ENCODE measurements around the gene AMN.

The AMN gene

DNA sequence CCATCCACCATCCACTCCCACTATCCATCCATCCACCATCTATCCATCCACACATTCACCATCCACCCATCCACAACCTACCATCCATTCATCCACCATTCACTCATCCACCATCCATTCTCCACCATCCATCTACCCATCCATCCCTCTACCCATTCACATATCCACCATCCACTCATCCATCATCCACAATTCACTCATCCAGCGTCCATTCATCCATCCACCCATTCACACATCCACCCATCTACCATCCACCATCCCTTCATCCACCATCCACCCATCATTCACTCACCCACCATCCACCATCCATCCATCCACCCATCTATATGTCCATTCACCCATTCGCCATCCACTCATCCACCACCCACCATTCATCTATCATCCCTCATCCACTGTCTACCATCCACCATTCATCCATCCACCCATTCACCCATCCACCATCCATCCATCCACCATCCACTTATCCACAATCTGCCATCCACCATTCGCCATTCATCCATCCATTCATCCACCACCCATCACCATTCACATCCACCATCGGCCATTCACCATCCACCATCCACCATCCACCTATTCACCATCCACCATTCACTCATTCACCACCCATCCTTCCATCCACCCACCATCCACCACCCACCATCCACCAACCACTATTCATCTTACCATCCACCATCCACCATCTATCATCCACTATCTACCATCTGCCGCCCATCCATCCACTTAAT, 2.0 kb upstream of the AMN start:
- DNase-seq (ENCODE audit: low read depth): no peak
- TF ChIP-seq, protein P1, sequence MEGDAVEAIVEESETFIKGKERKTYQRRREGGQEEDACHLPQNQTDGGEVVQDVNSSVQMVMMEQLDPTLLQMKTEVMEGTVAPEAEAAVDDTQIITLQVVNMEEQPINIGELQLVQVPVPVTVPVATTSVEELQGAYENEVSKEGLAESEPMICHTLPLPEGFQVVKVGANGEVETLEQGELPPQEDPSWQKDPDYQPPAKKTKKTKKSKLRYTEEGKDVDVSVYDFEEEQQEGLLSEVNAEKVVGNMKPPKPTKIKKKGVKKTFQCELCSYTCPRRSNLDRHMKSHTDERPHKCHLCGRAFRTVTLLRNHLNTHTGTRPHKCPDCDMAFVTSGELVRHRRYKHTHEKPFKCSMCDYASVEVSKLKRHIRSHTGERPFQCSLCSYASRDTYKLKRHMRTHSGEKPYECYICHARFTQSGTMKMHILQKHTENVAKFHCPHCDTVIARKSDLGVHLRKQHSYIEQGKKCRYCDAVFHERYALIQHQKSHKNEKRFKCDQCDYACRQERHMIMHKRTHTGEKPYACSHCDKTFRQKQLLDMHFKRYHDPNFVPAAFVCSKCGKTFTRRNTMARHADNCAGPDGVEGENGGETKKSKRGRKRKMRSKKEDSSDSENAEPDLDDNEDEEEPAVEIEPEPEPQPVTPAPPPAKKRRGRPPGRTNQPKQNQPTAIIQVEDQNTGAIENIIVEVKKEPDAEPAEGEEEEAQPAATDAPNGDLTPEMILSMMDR (conservative IDR thresholded peaks at IDR 0.05; ENCODE audit: low read depth, low read length): no peak
- H3K4me3 ChIP-seq (ENCODE audit: low read length): no peak overlapping the region

DNA sequence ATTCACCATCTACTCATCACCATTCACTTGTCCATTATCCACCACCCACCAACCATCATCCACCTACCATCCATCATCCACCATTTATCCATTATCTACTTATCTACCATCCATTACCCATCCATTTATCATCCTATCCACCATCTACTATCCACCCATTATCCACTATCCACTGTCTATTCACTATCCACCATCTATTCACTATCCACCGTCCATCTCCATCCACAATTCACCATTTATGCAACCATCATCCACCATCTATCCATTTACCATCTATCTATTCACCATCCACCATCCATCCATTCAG, 1.5 kb upstream of the AMN start:
- TF ChIP-seq, protein P1 (conservative IDR thresholded peaks at IDR 0.05; ENCODE audit: low read depth, low read length): no peak
- no peak for DNase-seq (ENCODE audit: low read depth)
- H3K4me3 ChIP-seq (ENCODE audit: low read length): no peak overlapping the region

DNA sequence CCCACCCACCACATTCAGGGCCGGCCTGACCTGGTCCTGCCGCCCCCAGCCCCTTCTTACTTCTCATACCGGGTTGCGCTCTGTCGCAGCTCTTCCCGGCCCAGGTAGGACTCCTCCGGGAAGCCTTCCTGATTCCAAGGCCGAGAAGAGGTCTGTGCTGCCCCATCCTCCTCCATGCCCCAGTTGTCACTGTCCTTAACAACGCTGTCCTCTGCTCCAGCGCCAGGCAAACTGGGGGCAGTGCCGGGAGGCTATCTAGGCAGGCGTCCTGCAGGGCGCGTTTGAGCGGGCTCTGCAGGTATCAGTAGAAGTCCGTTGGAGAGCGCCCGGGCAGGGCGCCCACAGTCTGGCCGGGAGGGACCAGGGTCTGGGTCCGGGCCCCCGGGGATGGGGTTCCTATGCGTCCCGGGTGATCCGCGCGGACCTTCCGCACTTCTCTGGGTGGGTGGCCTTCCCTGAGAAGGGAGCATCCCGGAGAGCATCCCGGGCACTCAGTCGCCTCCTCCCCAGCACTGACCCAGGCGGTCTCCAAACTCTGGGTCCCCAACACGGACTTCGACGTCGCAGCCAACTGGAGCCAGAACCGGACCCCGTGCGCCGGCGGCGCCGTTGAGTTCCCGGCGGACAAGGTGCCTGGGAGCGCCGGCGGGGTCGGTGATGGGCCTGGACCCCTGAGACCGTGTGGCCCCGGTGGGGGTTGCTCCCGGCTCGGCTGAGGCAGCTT, 900 bp downstream of the AMN start:
- H3K4me3 ChIP-seq (ENCODE audit: low read length): peak overlapping the region; percentile 24
- TF ChIP-seq, protein P1 (conservative IDR thresholded peaks at IDR 0.05; ENCODE audit: low read depth, low read length): no peak
- DNase-seq (ENCODE audit: low read depth): no peak

DNA sequence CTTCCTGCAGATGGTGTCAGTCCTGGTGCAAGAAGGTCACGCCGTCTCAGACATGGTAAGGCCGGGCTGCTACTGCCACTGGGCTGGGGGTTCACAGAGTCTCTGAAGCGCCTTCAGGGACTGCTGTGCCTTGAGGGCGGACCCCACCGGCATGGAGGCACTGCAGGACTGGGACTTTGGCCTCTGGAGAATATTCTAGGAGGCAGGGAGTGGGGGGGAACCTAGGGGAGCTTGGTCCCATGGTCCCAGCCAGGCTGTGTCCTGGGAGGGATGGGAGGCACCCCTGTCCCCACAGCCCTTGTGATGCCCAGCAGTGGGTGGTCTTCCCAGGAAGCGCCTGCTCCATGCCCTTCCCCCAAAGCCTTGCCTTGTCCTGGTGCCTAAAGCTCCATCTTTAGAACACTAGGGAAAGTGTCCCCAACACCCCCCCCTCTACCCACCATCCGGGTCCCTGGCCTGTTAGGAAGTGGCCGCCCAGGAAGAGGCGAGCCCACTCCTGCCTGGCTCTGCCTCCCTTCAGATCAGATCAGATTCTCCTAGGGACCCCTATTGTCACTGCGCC, 1.5 kb downstream of the AMN start:
- no peak for DNase-seq (ENCODE audit: low read depth)
- H3K4me3 ChIP-seq (ENCODE audit: low read length): no peak overlapping the region
- TF ChIP-seq, protein P1 (conservative IDR thresholded peaks at IDR 0.05; ENCODE audit: low read depth, low read length): no peak

DNA sequence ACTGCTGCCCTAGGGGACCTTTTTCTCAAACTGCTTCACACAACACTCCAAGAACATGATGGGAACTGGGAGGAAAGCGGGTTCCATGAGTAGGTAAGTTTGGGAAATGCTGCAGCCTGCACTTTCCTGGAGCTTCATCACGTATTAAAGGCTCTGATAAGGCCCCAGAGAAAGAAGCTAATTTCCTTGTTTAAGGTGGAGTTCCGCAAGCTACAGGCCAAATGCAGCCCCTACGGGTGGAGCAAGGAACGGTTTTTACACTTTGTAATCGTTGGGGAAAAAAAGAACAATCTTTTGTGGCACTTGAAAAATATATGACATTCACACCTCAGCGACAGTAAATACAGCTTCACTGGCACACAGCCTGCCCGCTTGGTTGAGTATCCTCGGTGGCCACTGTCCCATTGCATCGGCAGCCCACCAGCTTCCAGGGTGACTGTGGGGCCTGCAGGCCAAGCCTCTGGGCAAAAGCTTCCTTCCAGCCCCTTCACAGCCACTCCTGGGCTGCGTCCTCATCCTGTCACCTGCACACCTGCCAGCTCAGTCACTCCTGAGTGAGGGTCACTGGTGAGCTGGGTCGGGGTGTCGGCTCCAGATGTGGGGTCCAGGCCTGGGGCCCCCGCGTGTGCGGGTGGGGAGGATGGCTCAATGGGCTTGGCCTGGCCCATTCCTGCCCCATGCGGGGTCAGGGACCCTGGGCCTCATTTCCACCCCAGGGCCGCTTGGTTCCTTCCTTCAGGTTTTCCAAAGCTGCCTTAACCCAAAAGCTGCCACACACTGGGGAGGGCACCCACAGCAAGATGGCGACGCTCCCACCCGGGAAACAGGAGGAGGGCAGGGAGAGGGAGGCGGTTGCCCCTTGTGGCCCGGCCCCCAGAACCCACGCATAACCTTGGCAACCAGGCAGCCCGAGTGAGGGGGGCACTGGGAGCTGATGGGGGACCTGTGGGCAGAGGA, 2.4 kb downstream of the AMN start:
- no peak for DNase-seq (ENCODE audit: low read depth)
- no peak overlapping the region for H3K4me3 ChIP-seq (ENCODE audit: low read length)
- TF ChIP-seq, protein P1 (conservative IDR thresholded peaks at IDR 0.05; ENCODE audit: low read depth, low read length): peak; percentile 26

DNA sequence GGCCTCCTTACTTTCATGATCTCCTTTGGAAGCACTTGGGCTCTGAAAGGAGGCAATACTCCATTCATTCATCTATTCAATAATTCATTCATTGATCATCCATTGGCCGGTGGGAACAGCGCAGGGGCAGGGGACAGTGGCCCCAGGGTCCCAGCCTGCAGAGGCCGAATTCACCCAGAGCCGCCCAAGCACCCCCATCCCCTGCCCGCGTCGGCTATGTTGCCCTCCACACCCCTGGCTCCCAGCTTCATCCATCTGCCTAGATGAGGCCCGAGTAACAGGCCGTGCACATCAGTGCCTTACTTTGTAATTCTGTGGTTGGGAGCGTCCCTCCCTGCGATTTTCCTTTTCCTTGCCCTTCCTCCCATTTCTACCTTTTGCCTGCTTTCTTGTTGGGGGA, 3.2 kb downstream of the AMN start:
- DNase-seq (ENCODE audit: low read depth): no peak
- H3K4me3 ChIP-seq (ENCODE audit: low read length): no peak overlapping the region
- TF ChIP-seq, protein P1 (conservative IDR thresholded peaks at IDR 0.05; ENCODE audit: low read depth, low read length): no peak

All from retinal pigment epithelial cell (primary cell).